ENCODE measurements around the gene LY6G5B.

GRCh38 chr6:31640612-31641011, 29.2 kb upstream of the LY6G5B start:
- TF ChIP-seq CTCF (conservative IDR thresholded peaks at IDR 0.05; ENCODE audit: low read depth, low read length) (no peak), POLR2A (IDR thresholded peaks at IDR 0.05; ENCODE audit: low read depth, low read length) (no peak)

All from IMR-90 (cell line).